Sigmoid colon (tissue), 4 donors: ENCODE results near the gene PIM3.

Source experiments
- CTCF ChIP-seq, 4 experiments: fragments of 450-650 bp in 3 of 4; fragments of 200-600 bp in 1 of 4; IDR thresholded peaks; one replicate each; pipeline ENCODE4 v1.5.1; 2016 to 2019; ENCODE audit warnings: antibody characterized with exemption in 4 of 4, mild to moderate bottlenecking in 3 of 4, moderate library complexity in 2 of 4
- EP300 ChIP-seq, 4 donors: sonication (generic); formaldehyde crosslinking; IDR thresholded peaks; one replicate each; pipeline ENCODE4 v1.6.1; 2017; ENCODE audit warnings: antibody characterized with exemption in 4 of 4
- POLR2A ChIP-seq, 2 donors: fragments of 450-650 bp; IDR thresholded peaks; one replicate each; pipeline ENCODE4 v1.6.1; 2016; ENCODE audit warnings: antibody characterized with exemption in 2 of 2, mild to moderate bottlenecking in 2 of 2, moderate library complexity in 2 of 2
- POLR2AphosphoS5 ChIP-seq, 4 donors: sonication (generic); formaldehyde crosslinking; IDR thresholded peaks; one replicate each; pipeline ENCODE4 v1.6.1; 2017; ENCODE audit warnings: antibody characterized with exemption in 4 of 4

GRCh38 chr22:49922484-49922883 is 38.1 kb upstream of the PIM3 start:
- TF ChIP-seq CTCF (IDR thresholded peaks at IDR 0.05) (no peak), POLR2A (IDR thresholded peaks at IDR 0.05) (no peak), POLR2AphosphoS5 (IDR thresholded peaks at IDR 0.05) (no peak), EP300 (IDR thresholded peaks at IDR 0.05) (no peak)
